Mucosa of stomach (tissue), 1 donor: Measurements from ENCODE around the gene NTM.

Experiments
- H3K27me3 ChIP-seq: one replicate; pipeline ENCODE4 v1.7.0; 2013; ENCODE audit warnings: mild to moderate bottlenecking, low read length; ENCODE audit not compliant: control insufficient read depth, insufficient read depth
- H3K36me3 ChIP-seq: one replicate; pipeline ENCODE4 v1.7.0; 2013; ENCODE audit warnings: low read length; ENCODE audit not compliant: control insufficient read depth, insufficient read depth
- H3K4me1 ChIP-seq: one replicate; pipeline ENCODE4 v1.7.0; 2013; ENCODE audit warnings: mild to moderate bottlenecking, low read length; ENCODE audit not compliant: control insufficient read depth, insufficient read depth
- H3K4me3 ChIP-seq: one replicate; pipeline ENCODE4 v1.7.0; 2013; ENCODE audit warnings: low read length
- H3K9ac ChIP-seq: one replicate; pipeline ENCODE4 v1.7.0; 2013; ENCODE audit warnings: mild to moderate bottlenecking, low read length, moderate library complexity
- H3K9me3 ChIP-seq: one replicate; pipeline ENCODE4 v1.7.0; 2013; ENCODE audit warnings: mild to moderate bottlenecking, low read length, moderate library complexity; ENCODE audit not compliant: control insufficient read depth
- donor health status: Pancreatic carcinoma.

Gene NTM

GRCh38 chr11:131966667-131967066 lies 596.3 kb downstream of the NTM start:
- H3K4me3 ChIP-seq, result no peak overlapping the region
- H3K4me1 ChIP-seq, result no peaks in the 10 kb centered on the region
- H3K36me3 ChIP-seq, result no peaks in the 10 kb centered on the region

GRCh38 chr11:131969261-131969660 lies 598.8 kb downstream of the NTM start:
- H3K9ac ChIP-seq, result no peak overlapping the region
- H3K36me3 ChIP-seq, result no peaks in the 10 kb centered on the region
- H3K27me3 ChIP-seq, result no peaks in the 10 kb centered on the region
- H3K4me3 ChIP-seq, result no peak overlapping the region
- no peaks in the 10 kb centered on the region for H3K4me1 ChIP-seq
- no peaks in the 10 kb centered on the region for H3K9me3 ChIP-seq

More at GRCh38 chr11:131966667-131967066, 596.3 kb downstream of the NTM start:
- no peaks in the 10 kb centered on the region for H3K9me3 ChIP-seq
- H3K9ac ChIP-seq, result no peak overlapping the region
- H3K27me3 ChIP-seq, result no peaks in the 10 kb centered on the region

- Histone ChIP-seq H3K27me3 (no peaks in the 10 kb centered on the region), H3K9me3 (no peaks in the 10 kb centered on the region), H3K9ac (no peak overlapping the region), H3K4me3 (no peak overlapping the region), H3K36me3 (no peaks in the 10 kb centered on the region), H3K4me1 (no peaks in the 10 kb centered on the region)
These were observed 602.6 kb downstream of the NTM start for GRCh38 chr11:131973061-131973460.

DNA sequence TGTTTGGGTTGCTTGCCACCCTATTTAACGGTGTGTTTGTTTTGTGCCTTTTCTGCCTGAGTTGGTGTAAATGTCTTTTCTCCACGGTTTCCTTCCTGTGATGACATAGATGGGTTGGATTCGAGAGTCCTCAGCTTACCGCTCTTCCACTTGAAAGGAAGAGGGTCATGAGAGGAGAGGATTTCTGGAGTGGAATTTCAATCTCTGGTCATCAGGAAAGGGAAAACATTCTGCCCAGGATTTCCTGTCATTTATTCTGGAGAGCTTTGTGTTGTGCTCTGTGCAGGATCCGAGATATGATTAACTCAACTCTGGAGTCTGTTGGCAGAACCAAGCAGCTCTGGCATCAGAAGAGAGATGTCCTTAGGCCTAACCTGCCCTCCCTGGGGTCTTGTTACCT lies 605.2 kb downstream of the NTM start:
- no peak overlapping the region for H3K4me3 ChIP-seq
- no peaks in the 10 kb centered on the region for H3K4me1 ChIP-seq
- H3K9ac ChIP-seq, result no peak overlapping the region
- H3K36me3 ChIP-seq, result no peaks in the 10 kb centered on the region
- no peaks in the 10 kb centered on the region for H3K9me3 ChIP-seq
- H3K27me3 ChIP-seq, result no peaks in the 10 kb centered on the region

DNA sequence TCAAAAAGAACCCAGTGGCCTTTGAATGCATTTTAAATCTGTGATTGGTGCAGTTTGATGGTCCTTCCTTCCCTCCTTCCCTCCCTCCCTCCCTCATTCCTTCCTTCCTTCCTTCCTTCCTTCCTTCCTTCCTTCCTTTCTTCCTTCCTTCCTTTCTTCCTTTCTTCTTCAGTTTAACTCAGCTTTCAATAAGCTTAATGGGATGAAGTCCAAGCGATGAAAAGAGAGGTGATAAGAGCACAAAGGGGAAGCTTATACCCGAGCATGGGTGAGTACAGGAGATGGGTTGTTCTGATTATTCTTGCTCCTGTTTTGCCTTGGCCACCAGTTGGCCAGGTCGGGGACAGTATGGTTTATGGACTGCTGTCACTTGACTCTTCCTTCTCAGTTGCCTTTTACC lies 605.6 kb downstream of the NTM start:
- H3K4me1 ChIP-seq, result no peaks in the 10 kb centered on the region
- H3K36me3 ChIP-seq, result no peaks in the 10 kb centered on the region
- H3K9me3 ChIP-seq, result no peaks in the 10 kb centered on the region
- no peak overlapping the region for H3K4me3 ChIP-seq
- H3K27me3 ChIP-seq, result no peaks in the 10 kb centered on the region
- H3K9ac ChIP-seq, result no peak overlapping the region

- no peak overlapping the region for H3K4me3 ChIP-seq
- H3K9ac ChIP-seq, result no peak overlapping the region
- no peaks in the 10 kb centered on the region for H3K4me1 ChIP-seq
- no peaks in the 10 kb centered on the region for H3K36me3 ChIP-seq
- H3K27me3 ChIP-seq, result no peaks in the 10 kb centered on the region
- no peaks in the 10 kb centered on the region for H3K9me3 ChIP-seq
These were observed 606.8 kb downstream of the NTM start for GRCh38 chr11:131977231-131977630.

GRCh38 chr11:131977854-131978253 lies 607.4 kb downstream of the NTM start:
- no peaks in the 10 kb centered on the region for H3K4me1 ChIP-seq
- H3K36me3 ChIP-seq, result no peaks in the 10 kb centered on the region
- H3K9me3 ChIP-seq, result no peaks in the 10 kb centered on the region
- no peaks in the 10 kb centered on the region for H3K27me3 ChIP-seq
- H3K4me3 ChIP-seq, result no peak overlapping the region
- H3K9ac ChIP-seq, result no peak overlapping the region

GRCh38 chr11:131978351-131978750 lies 607.9 kb downstream of the NTM start:
- Histone ChIP-seq H3K9ac (no peak overlapping the region), H3K4me1 (no peaks in the 10 kb centered on the region), H3K27me3 (no peaks in the 10 kb centered on the region), H3K36me3 (no peaks in the 10 kb centered on the region), H3K4me3 (no peak overlapping the region), H3K9me3 (no peaks in the 10 kb centered on the region)

DNA sequence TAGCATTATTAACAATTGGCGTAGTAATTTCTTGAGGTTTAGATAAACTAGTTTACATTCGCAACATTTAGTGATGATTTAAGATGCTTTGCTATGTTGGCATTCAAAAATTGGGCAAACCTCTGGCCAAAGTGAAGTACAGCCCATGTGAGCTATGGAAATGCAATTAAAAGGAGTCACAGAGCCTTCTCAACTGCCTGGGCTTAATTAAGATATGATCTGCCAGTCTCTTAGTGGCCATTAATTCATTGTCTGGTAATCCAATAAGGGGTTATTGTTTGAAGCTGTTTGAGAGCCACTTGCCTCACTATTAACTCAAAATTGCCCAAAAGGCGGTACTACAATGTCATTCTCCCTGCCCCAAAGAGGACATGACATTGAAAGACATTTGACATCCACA lies 608.9 kb downstream of the NTM start:
- Histone ChIP-seq H3K9me3 (no peaks in the 10 kb centered on the region), H3K36me3 (no peaks in the 10 kb centered on the region), H3K4me3 (no peak overlapping the region), H3K9ac (no peak overlapping the region), H3K27me3 (no peaks in the 10 kb centered on the region), H3K4me1 (no peaks in the 10 kb centered on the region)

- no peaks in the 10 kb centered on the region for H3K36me3 ChIP-seq
- H3K9me3 ChIP-seq, result no peaks in the 10 kb centered on the region
- H3K4me3 ChIP-seq, result no peak overlapping the region
- H3K27me3 ChIP-seq, result no peaks in the 10 kb centered on the region
- no peaks in the 10 kb centered on the region for H3K4me1 ChIP-seq
- H3K9ac ChIP-seq, result no peak overlapping the region
These were observed 609.8 kb downstream of the NTM start for GRCh38 chr11:131980199-131980598.

GRCh38 chr11:131980888-131981668 lies 610.7 kb downstream of the NTM start:
- Histone ChIP-seq H3K4me3 (no peak overlapping the region), H3K9ac (no peak overlapping the region), H3K27me3 (no peaks in the 10 kb centered on the region), H3K9me3 (no peaks in the 10 kb centered on the region), H3K36me3 (no peaks in the 10 kb centered on the region), H3K4me1 (no peaks in the 10 kb centered on the region)

DNA sequence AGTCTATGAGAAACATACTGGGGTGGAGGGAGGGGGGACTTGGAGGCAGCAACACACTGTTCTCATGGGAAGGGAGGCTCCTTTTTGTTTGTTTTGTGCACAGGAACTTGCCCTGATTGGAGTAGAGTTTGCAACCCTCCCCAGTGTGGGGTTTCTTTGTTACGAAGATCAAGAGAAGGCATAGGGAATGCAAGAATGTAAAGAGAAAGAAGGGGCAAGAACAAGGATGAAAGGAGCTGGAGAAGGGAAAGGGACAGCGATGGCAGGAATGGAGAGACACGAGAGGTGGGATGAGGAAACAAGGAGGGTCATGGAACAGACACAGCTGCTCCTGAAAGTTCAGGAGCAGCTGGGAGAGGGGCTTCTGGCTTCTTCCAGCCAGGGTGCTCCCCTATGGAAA lies 611.7 kb downstream of the NTM start:
- H3K27me3 ChIP-seq, result no peaks in the 10 kb centered on the region

GRCh38 chr11:131985846-131986301 lies 615.5 kb downstream of the NTM start:
- no peaks in the 10 kb centered on the region for H3K4me1 ChIP-seq
- H3K9me3 ChIP-seq, result no peaks in the 10 kb centered on the region
- H3K9ac ChIP-seq, result no peak overlapping the region
- no peak overlapping the region for H3K4me3 ChIP-seq
- H3K27me3 ChIP-seq, result no peaks in the 10 kb centered on the region
- H3K36me3 ChIP-seq, result no peaks in the 10 kb centered on the region

More for the DNA sequence above, 611.7 kb downstream of the NTM start:
- Histone ChIP-seq H3K9me3 (no peaks in the 10 kb centered on the region), H3K36me3 (no peaks in the 10 kb centered on the region), H3K9ac (no peak overlapping the region), H3K4me1 (no peaks in the 10 kb centered on the region), H3K4me3 (no peak overlapping the region)
